Measurements from ENCODE around the gene TAS2R1.
"Not testable (repeated sequence)": the region's sequence is repeated elsewhere in the genome, so short reads cannot be mapped to it uniquely, and the experiment has no call there.

The TAS2R1 gene

GRCh38 chr5:9608093-9608492 is 22.1 kb downstream of the TAS2R1 start:
- no peak overlapping the region for H3K27ac ChIP-seq (ENCODE audit: low read length)
- H3K36me3 ChIP-seq (ENCODE audit: control insufficient read depth, insufficient read depth, low read length): no peaks in the 10 kb centered on the region
- DNase-seq (ENCODE audit: low read depth, low spot score): no peak
- no peaks in the 10 kb centered on the region for H3K9me3 ChIP-seq (ENCODE audit: control insufficient read depth, insufficient read depth, low read length)
- H3K4me3 ChIP-seq (ENCODE audit: low read length): no peak overlapping the region
- no peaks in the 10 kb centered on the region for H3K4me1 ChIP-seq (ENCODE audit: control insufficient read depth, insufficient read depth, low read length)
- WGBS (ENCODE audit: insufficient coverage, insufficient read length): no CpG with 5 or more reads among the region's 2 CpGs
- H3K27me3 ChIP-seq (ENCODE audit: control insufficient read depth, insufficient read depth, low read length): no peaks in the 10 kb centered on the region

DNA sequence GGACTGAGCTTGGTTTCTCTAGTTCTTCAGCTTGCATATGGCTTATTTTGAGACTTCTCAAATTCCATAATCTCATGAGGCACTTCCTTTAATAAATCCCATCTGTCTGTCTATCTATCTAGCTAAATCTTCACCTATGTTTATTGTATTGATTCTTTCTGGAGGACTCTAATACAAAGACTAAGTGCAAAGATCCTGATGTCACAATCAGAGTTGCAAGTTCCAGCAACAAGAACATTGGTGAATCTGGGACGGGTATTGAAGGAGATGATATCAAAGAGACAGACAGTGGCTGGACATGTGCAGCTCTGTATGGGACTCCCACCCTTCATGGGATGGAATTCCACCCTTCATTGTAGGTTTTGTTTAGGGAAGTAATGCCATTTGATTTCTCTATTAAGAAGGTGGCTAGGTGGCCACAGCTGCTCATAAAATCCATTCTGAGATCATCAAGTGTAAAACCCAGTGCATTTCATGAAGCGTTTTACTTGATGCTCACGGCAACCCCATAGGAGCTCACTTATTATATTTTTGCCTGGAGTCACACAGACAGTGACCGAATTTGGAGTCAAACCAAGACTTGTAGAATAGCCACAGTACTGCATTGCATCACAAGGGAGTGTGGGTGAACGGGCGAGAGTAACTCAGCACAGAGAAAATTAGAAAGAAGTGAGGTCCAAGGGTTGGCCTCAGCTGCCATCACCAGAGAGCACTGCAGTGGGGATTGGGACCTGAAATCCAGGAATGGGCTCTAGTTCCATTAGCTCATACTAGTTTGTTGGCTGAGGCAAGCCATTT is 24.9 kb downstream of the TAS2R1 start:
- H3K36me3 ChIP-seq (ENCODE audit: control insufficient read depth, insufficient read depth, low read length): no peaks in the 10 kb centered on the region
- no peaks in the 10 kb centered on the region for H3K27me3 ChIP-seq (ENCODE audit: control insufficient read depth, insufficient read depth, low read length)
- no peaks in the 10 kb centered on the region for H3K9me3 ChIP-seq (ENCODE audit: control insufficient read depth, insufficient read depth, low read length)
- no peaks in the 10 kb centered on the region for H3K4me1 ChIP-seq (ENCODE audit: control insufficient read depth, insufficient read depth, low read length)
- no CpG with 5 or more reads among the region's 6 CpGs for WGBS (ENCODE audit: insufficient coverage, insufficient read length)
- H3K4me3 ChIP-seq (ENCODE audit: low read length): no peak overlapping the region
- DNase-seq (ENCODE audit: low read depth, low spot score): no peak
- H3K27ac ChIP-seq (ENCODE audit: low read length): no peak overlapping the region

DNA sequence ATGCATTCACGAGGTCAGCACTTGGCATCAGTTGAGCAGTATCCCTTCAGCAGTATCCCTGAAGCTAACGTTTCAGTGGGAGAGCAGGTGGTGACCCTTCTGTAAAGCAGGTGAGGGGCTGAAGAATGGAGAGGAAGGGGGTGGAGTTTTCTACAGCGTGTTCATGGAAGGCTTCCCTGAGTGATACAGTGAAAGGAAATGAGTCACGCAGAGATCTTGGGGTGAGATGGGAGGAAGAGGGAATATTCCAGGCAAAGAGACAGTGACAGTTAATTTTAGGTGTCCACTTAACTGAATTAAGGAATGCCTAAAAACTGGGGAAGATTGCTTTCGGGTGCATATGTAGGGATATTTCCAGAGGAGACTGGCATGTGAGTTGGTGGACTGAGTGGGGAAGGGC is 25.7 kb downstream of the TAS2R1 start:
- no peaks in the 10 kb centered on the region for H3K9me3 ChIP-seq (ENCODE audit: control insufficient read depth, insufficient read depth, low read length)
- H3K4me1 ChIP-seq (ENCODE audit: control insufficient read depth, insufficient read depth, low read length): no peaks in the 10 kb centered on the region
- H3K27ac ChIP-seq (ENCODE audit: low read length): no peak overlapping the region
- DNase-seq (ENCODE audit: low read depth, low spot score): no peak
- no CpG with 5 or more reads among the region's 5 CpGs for WGBS (ENCODE audit: insufficient coverage, insufficient read length)
- H3K27me3 ChIP-seq (ENCODE audit: control insufficient read depth, insufficient read depth, low read length): no peaks in the 10 kb centered on the region
- H3K36me3 ChIP-seq (ENCODE audit: control insufficient read depth, insufficient read depth, low read length): no peaks in the 10 kb centered on the region
- no peak overlapping the region for H3K4me3 ChIP-seq (ENCODE audit: low read length)

DNA sequence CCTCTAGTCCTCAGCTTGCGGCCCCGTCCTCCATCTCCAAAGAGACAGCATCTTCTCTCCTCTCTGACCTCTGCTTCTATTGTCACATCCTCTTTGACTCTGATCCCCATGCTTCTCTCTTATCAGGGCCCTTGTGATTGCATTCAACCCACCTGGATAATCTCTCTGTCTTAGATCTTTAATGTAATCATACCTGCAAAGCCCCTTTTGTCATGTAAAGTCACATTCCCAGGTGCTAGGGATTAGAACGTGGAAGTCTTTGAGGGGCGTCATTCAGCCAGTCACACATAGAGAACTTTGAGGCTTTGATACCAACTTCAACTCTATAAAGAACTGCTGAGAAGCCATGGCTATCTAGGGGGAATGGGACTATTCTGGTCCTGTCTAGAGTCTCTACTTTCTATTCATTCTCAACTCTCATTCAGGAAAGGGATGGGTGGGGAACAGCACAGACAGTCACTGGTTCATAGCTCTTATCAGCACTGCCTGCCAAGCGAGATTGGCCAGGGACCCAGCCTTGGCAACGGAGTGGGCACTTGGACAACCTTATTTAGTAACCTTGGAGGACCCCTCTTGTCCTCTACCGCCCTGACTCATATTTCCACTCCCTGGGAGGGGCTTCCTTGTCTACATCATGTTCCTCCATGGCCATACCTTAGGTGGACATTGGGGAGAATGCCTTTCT is 29.0 kb downstream of the TAS2R1 start:
- Histone ChIP-seq H3K27ac (ENCODE audit: low read length) (no peak overlapping the region), H3K27me3 (ENCODE audit: control insufficient read depth, insufficient read depth, low read length) (no peaks in the 10 kb centered on the region), H3K9me3 (ENCODE audit: control insufficient read depth, insufficient read depth, low read length) (no peaks in the 10 kb centered on the region), H3K4me1 (ENCODE audit: control insufficient read depth, insufficient read depth, low read length) (no peaks in the 10 kb centered on the region; the same call in 1 of the 2 replicates), H3K4me3 (ENCODE audit: low read length) (no peak overlapping the region), H3K36me3 (ENCODE audit: control insufficient read depth, insufficient read depth, low read length) (no peaks in the 10 kb centered on the region)
- WGBS (ENCODE audit: insufficient coverage, insufficient read length): no CpG with 5 or more reads among the region's 7 CpGs
- DNase-seq (ENCODE audit: low read depth, low spot score): no peak

- no peaks in the 10 kb centered on the region for H3K36me3 ChIP-seq (ENCODE audit: control insufficient read depth, insufficient read depth, low read length)
Observed at GRCh38 chr5:9599391-9599790, 30.8 kb downstream of the TAS2R1 start.

DNA sequence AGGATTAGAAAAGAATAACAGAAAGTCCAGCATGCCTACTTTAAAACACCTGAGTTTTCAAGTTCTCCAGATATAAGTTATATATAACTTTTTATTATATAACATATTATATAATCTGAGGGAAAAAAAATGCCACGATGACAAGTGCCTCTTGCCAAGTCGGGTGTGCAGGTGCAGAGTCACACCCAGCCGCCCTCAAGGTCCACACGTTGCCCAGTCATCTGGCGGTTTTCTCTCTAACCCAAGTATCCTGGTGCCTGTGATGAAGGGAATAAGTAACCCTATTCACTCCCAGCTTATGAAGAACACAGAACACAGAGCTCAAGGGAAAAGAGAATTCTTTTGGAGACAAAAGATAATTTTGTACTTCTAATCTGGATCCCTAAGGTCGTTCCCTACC is 31.8 kb downstream of the TAS2R1 start:
- not testable (repeated sequence) for H3K4me3 ChIP-seq (ENCODE audit: low read length); H3K36me3 ChIP-seq (ENCODE audit: control insufficient read depth, insufficient read depth, low read length); DNase-seq (ENCODE audit: low read depth, low spot score); H3K9me3 ChIP-seq (ENCODE audit: control insufficient read depth, insufficient read depth, low read length); H3K27ac ChIP-seq (ENCODE audit: low read length); H3K27me3 ChIP-seq (ENCODE audit: control insufficient read depth, insufficient read depth, low read length); H3K4me1 ChIP-seq (ENCODE audit: control insufficient read depth, insufficient read depth, low read length)
- WGBS (ENCODE audit: insufficient coverage, insufficient read length): no CpG with 5 or more reads among the region's 6 CpGs

More at GRCh38 chr5:9599391-9599790, 30.8 kb downstream of the TAS2R1 start:
- H3K4me1 ChIP-seq (ENCODE audit: control insufficient read depth, insufficient read depth, low read length): no peaks in the 10 kb centered on the region; the same call in 1 of the 2 replicates
- H3K27ac ChIP-seq (ENCODE audit: low read length): no peak overlapping the region
- H3K4me3 ChIP-seq (ENCODE audit: low read length): no peak overlapping the region
- no CpG with 5 or more reads among the region's 3 CpGs for WGBS (ENCODE audit: insufficient coverage, insufficient read length)
- H3K27me3 ChIP-seq (ENCODE audit: control insufficient read depth, insufficient read depth, low read length): no peaks in the 10 kb centered on the region
- no peaks in the 10 kb centered on the region for H3K9me3 ChIP-seq (ENCODE audit: control insufficient read depth, insufficient read depth, low read length)
- no peak for DNase-seq (ENCODE audit: low read depth, low spot score)

- H3K4me3 ChIP-seq (ENCODE audit: low read length); H3K9me3 ChIP-seq (ENCODE audit: control insufficient read depth, insufficient read depth, low read length); H3K4me1 ChIP-seq (ENCODE audit: control insufficient read depth, insufficient read depth, low read length); H3K36me3 ChIP-seq (ENCODE audit: control insufficient read depth, insufficient read depth, low read length); H3K27me3 ChIP-seq (ENCODE audit: control insufficient read depth, insufficient read depth, low read length); H3K27ac ChIP-seq (ENCODE audit: low read length); DNase-seq (ENCODE audit: low read depth, low spot score): not testable (repeated sequence)
- no CpG with 5 or more reads among the region's 7 CpGs for WGBS (ENCODE audit: insufficient coverage, insufficient read length)
Observed at GRCh38 chr5:9597322-9597721, 32.8 kb downstream of the TAS2R1 start.

DNA sequence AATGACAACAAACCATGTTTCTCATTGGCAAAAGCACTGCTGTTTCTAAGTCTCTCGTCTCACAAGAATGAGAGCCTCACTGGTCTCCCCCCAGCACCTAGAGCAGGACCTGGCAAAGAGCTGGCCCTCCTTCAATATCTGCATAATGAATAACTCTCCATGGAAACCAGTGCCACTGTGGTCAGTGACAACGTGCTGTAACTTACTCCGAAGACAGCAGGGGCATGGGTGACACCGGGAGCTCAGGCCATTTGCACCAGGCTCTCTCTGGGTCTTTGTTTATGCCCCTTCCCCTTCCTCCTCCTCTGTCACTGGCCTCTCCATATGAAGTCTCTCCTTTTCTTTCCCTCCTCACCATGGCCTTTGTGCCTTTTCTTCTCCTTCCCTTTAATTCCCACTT is 33.3 kb downstream of the TAS2R1 start:
- no peak for DNase-seq (ENCODE audit: low read depth, low spot score)
- Histone ChIP-seq H3K4me1 (ENCODE audit: control insufficient read depth, insufficient read depth, low read length) (no peaks in the 10 kb centered on the region; the same call in 1 of the 2 replicates), H3K36me3 (ENCODE audit: control insufficient read depth, insufficient read depth, low read length) (no peaks in the 10 kb centered on the region), H3K9me3 (ENCODE audit: control insufficient read depth, insufficient read depth, low read length) (no peaks in the 10 kb centered on the region), H3K27me3 (ENCODE audit: control insufficient read depth, insufficient read depth, low read length) (no peaks in the 10 kb centered on the region), H3K27ac (ENCODE audit: low read length) (no peak overlapping the region), H3K4me3 (ENCODE audit: low read length) (no peak overlapping the region)
- WGBS (ENCODE audit: insufficient coverage, insufficient read length): no CpG with 5 or more reads among the region's 4 CpGs

- DNase-seq (ENCODE audit: low read depth, low spot score): no peak
- no peaks in the 10 kb centered on the region for H3K36me3 ChIP-seq (ENCODE audit: control insufficient read depth, insufficient read depth, low read length)
- H3K4me3 ChIP-seq (ENCODE audit: low read length): no peak overlapping the region
- H3K9me3 ChIP-seq (ENCODE audit: control insufficient read depth, insufficient read depth, low read length): no peaks in the 10 kb centered on the region
- no peaks in the 10 kb centered on the region for H3K27me3 ChIP-seq (ENCODE audit: control insufficient read depth, insufficient read depth, low read length)
- no CpG with 5 or more reads among the region's 6 CpGs for WGBS (ENCODE audit: insufficient coverage, insufficient read length)
- H3K27ac ChIP-seq (ENCODE audit: low read length): no peak overlapping the region
- no peaks in the 10 kb centered on the region; the same call in 1 of the 2 replicates for H3K4me1 ChIP-seq (ENCODE audit: control insufficient read depth, insufficient read depth, low read length)
Observed at GRCh38 chr5:9596171-9596780, 33.9 kb downstream of the TAS2R1 start.

- H3K27ac ChIP-seq (ENCODE audit: low read length): no peak overlapping the region
- no peaks in the 10 kb centered on the region for H3K27me3 ChIP-seq (ENCODE audit: control insufficient read depth, insufficient read depth, low read length)
- H3K4me3 ChIP-seq (ENCODE audit: low read length): no peak overlapping the region
- H3K4me1 ChIP-seq (ENCODE audit: control insufficient read depth, insufficient read depth, low read length): no peaks in the 10 kb centered on the region; the same call in 1 of the 2 replicates
- H3K36me3 ChIP-seq (ENCODE audit: control insufficient read depth, insufficient read depth, low read length): no peaks in the 10 kb centered on the region
- no peaks in the 10 kb centered on the region for H3K9me3 ChIP-seq (ENCODE audit: control insufficient read depth, insufficient read depth, low read length)
- DNase-seq (ENCODE audit: low read depth, low spot score): no peak
Observed at GRCh38 chr5:9594913-9595312, 35.2 kb downstream of the TAS2R1 start.

Measured in iPS DF 6.9 (cell line).